Globus pallidus (tissue), 1 donor: ENCODE results near the gene MVB12B.

Source experiments
- DNase-seq: peaks from one replicate; pipeline ENCODE4 v3.0.0-alpha.2; 2015; ENCODE audit warnings: low spot score

Gene MVB12B

GRCh38 chr9:126506361-126507317 is 180.0 kb downstream of the MVB12B start:
- DNase-seq = no peak

GRCh38 chr9:126507318-126508109 is 180.9 kb downstream of the MVB12B start:
- DNase-seq = no peak

- DNase-seq = no peak
These were observed 181.6 kb downstream of the MVB12B start for GRCh38 chr9:126508171-126508591.

- no peak for DNase-seq
These were observed 182.3 kb downstream of the MVB12B start for GRCh38 chr9:126508928-126509327.

GRCh38 chr9:126509718-126510117 is 183.1 kb downstream of the MVB12B start:
- DNase-seq = no peak

GRCh38 chr9:126510564-126510963 is 183.9 kb downstream of the MVB12B start:
- DNase-seq = no peak

- no peak for DNase-seq
These were observed 184.8 kb downstream of the MVB12B start for GRCh38 chr9:126511411-126511810.

GRCh38 chr9:126513159-126514036 is 186.8 kb downstream of the MVB12B start:
- no peak for DNase-seq

GRCh38 chr9:126514037-126514821 is 187.6 kb downstream of the MVB12B start:
- DNase-seq = no peak

- no peak for DNase-seq
These were observed 188.6 kb downstream of the MVB12B start for GRCh38 chr9:126515001-126515872.

GRCh38 chr9:126515873-126516505 is 189.4 kb downstream of the MVB12B start:
- DNase-seq = no peak

GRCh38 chr9:126516561-126516935 is 189.9 kb downstream of the MVB12B start:
- DNase-seq = no peak

GRCh38 chr9:126516936-126517832 is 190.6 kb downstream of the MVB12B start:
- DNase-seq = no peak

GRCh38 chr9:126517833-126518356 is 191.3 kb downstream of the MVB12B start:
- DNase-seq = no peak

- no peak for DNase-seq
These were observed 192.1 kb downstream of the MVB12B start for GRCh38 chr9:126518763-126519162.

GRCh38 chr9:126519660-126520420 is 193.2 kb downstream of the MVB12B start:
- DNase-seq = no peak

- no peak for DNase-seq
These were observed 193.8 kb downstream of the MVB12B start for GRCh38 chr9:126520453-126520852.

- DNase-seq = no peak
These were observed 194.5 kb downstream of the MVB12B start for GRCh38 chr9:126521089-126521488.
